ENCODE measurements around the gene ZNF277.

Gene ZNF277

GRCh38 chr7:112257073-112257472 is 50.6 kb downstream of the ZNF277 start:
- DNase-seq = no peak

- DNase-seq = no peak
Measured at GRCh38 chr7:112260911-112261310, 54.4 kb downstream of the ZNF277 start.

GRCh38 chr7:112262036-112262435 is 55.5 kb downstream of the ZNF277 start:
- DNase-seq = no peak

DNA sequence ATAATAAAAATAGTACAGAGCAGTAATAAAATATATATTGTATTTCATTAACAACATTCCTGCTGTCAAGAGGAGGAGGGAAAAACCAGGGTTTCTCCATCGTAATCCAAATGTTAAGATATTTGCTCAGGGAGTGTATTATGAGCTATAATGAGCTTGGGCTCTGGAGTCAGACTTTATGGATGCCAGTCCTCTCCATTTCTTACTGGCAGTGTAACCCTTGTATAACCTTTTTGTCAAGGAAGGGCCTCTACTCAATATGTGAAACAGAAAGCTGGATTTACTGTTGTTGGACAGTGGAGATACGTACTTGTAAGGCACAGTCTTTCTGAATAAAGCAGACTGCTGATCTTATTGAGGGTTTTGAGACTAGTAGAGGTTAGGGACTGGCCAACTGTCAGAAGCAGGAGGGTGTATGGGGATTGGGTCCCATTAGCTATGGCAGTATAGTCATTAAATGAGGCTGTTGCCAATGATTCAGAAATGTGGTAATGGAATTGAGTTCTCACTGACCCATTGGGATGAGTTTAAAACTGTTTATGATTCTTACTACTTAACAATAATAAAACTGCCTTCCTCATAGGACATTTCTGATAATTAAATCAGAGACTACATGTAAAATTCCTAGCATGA is 56.5 kb downstream of the ZNF277 start:
- no peak for DNase-seq

DNA sequence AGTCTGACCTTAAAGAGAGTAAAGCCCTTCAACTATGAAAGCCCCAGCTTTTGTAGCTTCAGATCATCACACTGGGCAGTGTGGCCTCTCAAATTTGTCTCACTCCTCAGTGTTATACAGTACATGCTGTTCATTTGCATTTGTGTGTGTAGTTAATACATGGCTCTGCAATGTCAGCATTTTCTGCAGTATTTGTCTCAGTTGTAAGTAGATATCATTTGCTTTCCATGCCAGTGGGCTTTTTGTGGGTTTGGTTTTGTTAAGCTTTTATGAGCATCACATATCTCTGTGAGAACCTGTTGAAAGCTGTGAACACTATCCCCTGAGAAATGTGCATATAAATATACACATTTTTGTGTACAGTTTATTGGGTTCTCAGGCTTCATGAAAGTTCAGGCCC is 57.0 kb downstream of the ZNF277 start:
- no peak for DNase-seq

GRCh38 chr7:112266141-112266540 is 59.6 kb downstream of the ZNF277 start:
- no peak for DNase-seq

DNA sequence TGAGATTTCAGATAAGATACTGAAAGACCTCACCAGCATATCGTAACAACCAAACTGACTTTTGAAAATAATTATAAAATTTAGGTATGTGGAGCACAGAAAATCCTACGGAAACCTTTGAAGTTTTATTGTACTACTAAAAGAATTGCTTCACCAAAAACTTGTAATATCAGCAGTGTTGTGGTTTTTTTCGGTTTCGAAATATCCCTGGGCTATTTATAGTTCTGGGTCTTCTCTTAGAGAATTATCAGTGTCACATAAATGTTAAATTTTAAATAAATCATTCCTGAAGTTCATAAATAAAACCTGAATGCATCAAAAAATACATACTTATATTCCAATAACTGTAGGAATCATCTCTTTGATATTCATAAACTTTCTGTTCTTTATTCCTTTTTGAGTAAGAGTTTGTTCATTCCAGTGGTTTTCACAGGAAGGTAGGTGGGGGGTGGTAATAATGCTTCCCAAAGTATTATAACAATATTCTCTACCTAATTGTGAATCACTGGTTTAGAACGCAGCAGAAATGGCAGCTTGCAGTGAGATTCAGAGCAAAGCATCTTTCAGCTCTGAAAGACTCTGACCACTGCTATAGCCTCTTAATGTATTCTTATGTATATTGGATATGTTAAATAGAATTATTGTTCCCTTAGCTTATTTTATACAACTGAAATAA is 60.2 kb downstream of the ZNF277 start:
- DNase-seq = no peak

DNA sequence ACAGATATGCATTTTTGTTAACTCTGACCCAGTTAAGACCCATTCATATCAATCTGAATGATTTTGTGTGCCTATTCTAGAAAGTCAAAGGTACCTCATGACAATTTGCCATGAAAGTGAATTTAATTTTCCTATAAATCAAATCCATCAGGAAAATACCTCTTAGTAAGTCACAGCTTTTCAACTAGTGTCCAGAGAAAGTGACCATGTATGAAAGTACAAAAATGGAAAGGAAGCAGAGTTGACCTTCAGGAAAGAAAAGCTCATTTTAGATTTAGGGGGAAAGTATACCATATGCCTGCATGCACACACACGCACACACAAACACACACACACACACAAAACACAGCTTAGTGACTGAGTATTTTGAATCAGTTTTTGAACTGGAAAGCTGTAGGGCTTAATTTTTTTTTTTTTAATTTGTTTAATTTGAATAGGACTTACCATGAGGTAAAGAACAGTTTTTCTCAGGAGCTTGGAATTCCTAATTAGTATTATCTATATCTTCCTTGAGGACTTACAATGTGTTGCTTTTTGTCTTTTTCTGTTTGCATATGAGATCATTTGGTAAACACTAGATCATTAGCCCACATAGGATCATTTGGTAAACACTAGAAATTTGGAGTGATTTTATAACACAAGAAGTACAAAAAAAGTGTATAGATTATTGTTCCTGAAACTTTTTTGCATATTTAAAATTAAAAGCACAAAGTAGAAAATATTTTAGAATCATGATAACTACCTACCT is 61.6 kb downstream of the ZNF277 start:
- DNase-seq = no peak

DNA sequence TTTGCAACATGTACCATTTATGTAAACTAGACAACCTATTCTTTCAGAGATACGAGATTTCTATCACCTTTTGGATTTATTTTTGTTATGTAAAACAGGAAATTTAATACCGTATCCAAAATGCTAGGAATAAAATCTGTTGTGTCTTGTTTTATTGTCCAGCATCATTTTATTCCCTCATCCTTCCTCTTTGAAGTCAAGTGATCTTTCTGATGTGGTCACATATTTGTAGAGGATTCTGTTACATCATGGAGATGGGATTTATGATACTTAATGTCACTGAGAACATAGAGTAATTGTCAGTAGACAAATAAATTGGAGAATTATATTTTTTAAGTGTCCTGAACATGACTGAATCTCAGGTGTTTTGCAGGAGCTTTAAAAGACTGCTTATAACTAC is 64.7 kb downstream of the ZNF277 start:
- DNase-seq = no peak

- DNase-seq = no peak
Measured at GRCh38 chr7:112272921-112273561, 66.5 kb downstream of the ZNF277 start.

GRCh38 chr7:112279042-112279441 is 72.5 kb downstream of the ZNF277 start:
- no peak for DNase-seq

- DNase-seq = no peak
Measured at GRCh38 chr7:112280267-112280666, 73.8 kb downstream of the ZNF277 start.

- no peak for DNase-seq
Measured at GRCh38 chr7:112282476-112283188, 76.1 kb downstream of the ZNF277 start.

DNA sequence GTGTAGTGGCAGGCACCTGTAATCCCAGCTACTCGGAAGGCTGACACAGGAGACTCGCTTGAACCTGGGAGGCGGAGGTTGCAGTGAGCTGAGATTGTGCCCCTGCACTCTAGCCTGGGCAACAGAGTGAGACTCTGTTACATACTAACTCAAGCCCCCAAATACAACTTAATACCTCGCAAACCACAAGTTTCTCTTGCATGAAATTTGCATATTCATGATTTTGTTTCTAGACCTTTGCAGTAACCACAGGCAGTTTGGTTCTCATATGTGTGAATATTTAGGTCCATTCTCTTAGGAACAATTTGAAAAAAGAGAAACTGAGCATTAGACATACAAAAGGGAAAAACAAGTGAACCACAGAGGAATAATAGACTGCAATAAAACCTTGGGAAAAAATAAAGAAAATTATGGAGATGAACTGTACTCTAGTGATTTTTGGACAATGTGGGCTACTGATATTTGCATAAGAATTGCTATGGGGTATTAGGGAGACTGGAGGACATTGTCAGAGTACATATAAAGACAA is 77.0 kb downstream of the ZNF277 start:
- DNase-seq = no peak

- no peak for DNase-seq
Measured at GRCh38 chr7:112286250-112287086, 80.0 kb downstream of the ZNF277 start.

GRCh38 chr7:112288301-112288700 is 81.8 kb downstream of the ZNF277 start:
- no peak for DNase-seq

DNA sequence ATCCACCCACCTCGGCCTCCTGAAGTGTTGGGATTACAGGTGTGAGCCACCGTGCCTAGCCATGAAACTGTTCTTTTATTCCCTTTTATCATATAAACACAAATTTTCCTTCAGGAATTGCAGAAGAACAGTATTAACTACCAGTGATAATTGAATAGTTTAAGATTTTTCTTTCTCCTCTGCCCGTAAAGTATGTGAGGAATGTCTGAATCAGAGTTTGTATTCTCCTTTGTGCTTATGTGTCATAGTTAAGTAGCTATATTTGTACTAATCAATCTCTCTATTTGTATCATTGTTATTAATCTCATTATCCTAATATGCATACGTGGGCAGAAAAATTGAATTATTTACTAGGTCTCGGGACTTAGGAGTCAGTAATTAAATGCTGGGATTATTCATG is 83.6 kb downstream of the ZNF277 start:
- DNase-seq = no peak

- no peak for DNase-seq
Measured at GRCh38 chr7:112292162-112292561, 85.7 kb downstream of the ZNF277 start.

DNA sequence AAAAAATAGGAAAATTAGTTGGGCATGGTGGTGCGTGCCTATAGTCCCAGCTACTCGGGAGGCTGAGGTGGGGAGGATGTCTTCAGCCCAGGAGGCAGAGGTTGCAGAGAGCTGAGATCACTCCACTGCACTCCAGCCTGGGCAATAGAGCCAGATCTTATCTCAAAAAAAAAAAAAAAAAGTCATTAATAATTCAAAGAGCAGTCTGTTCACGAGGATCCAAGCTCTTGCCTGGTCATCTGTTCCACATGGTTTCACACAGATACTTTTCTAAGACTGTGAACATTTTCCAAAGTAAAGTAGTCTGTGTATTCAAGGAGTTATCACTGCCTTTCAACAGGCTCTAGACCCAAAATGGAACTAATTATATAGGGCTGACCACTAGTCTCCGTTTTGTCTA is 86.9 kb downstream of the ZNF277 start:
- DNase-seq = no peak

DNA sequence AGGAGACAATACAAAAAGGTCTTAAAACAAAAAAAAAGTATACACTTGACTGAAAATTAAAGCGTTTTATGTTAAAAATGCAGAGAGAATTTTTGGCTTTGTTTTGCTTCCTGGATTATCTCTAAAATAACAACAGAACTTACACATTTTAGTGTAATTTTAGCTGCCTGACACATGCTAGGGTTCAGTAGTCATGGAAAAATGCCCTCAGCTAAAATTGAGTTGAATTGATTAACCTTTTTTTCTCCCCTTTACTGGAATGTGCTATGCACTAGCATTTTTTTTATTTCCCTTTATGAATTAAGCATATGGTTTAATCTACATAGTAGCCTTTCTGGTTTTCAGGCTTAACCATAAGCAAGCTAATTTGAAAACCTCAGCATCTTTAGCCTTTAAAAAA is 89.9 kb downstream of the ZNF277 start:
- DNase-seq = no peak

DNA sequence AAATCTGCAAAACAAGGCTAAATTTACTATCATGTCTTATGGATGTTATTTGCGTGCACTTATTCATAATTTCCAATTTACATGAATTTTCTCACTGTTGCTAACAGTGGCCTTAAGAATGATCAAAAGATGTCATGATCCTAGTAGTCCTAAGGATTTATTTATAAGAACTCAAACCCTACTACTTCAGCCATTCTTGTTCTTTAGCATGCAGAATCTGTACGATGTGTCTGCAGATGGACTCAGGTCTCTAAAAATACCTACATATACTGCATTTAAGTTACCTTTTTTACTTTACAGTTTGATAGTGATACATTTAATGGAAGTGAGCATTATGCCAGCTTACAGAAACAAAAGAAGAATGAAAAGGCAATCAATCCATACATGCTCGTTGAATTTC is 91.2 kb downstream of the ZNF277 start:
- no peak for DNase-seq

All from NK-92 treated with Interleukin-12 subunit alpha and Interleukin-12 subunit beta, amount 100 ng/mL, for 24 hours (cell line).